Fibroblast of lung (primary cell): Measurements from ENCODE around the gene PPARG. TPM values are rescaled to one million over a fixed set of nuclear protein-coding genes. Genes with fewer than 3 reads are reported as not detected.

ENCODE experiments used
- DNase-seq, 2 donors: peaks; one replicate each; pipeline versions ENCODE4 v3.0.0 to v3.0.0-alpha.2; 2010; ENCODE audit warnings: low read depth in 2 of 2
- H2AFZ ChIP-seq: 2 replicates; pipeline ENCODE4 v1.5.1; 2012; ENCODE audit warnings: low read length, control low read depth, inconsistent platforms
- H3K27ac ChIP-seq: 2 replicates; pipeline ENCODE4 v1.5.1; 2011; ENCODE audit warnings: low read length, control low read depth; ENCODE audit not compliant: insufficient read depth
- H3K27me3 ChIP-seq: 2 replicates; pipeline ENCODE4 v1.5.1; 2011; ENCODE audit warnings: mild to moderate bottlenecking, low read length; ENCODE audit not compliant: control insufficient read depth, insufficient read depth
- H3K36me3 ChIP-seq: 2 replicates; pipeline ENCODE4 v1.5.1; 2011; ENCODE audit warnings: low read length; ENCODE audit not compliant: control insufficient read depth, insufficient read depth
- H3K4me1 ChIP-seq: 2 replicates; pipeline ENCODE4 v1.5.1; 2011; ENCODE audit warnings: low read length; ENCODE audit not compliant: control insufficient read depth, insufficient read depth; ENCODE audit errors: extremely low read depth
- H3K4me2 ChIP-seq: 2 replicates; pipeline ENCODE4 v1.5.1; 2011; ENCODE audit warnings: low read length, control low read depth; ENCODE audit not compliant: insufficient read depth; ENCODE audit errors: extremely low read depth
- H3K4me3 ChIP-seq, 4 experiments: fragments of 200-600 bp in 1 of 4; sonication (generic) in 1 of 4; replicated peaks in 1 of 4; 2 replicates each; pipeline ENCODE4 v1.5.1; 2011 to 2016; ENCODE audit warnings: low read length in 4 of 4, low read depth in 3 of 4, mild to moderate bottlenecking in 3 of 4, control low read depth in 2 of 4, inconsistent platforms in 1 of 4, mixed read lengths in 1 of 4; ENCODE audit not compliant: insufficient read depth in 1 of 4; ENCODE audit errors: control extremely low read depth in 1 of 4
- H3K79me2 ChIP-seq: 2 replicates; pipeline ENCODE4 v1.5.1; 2012; ENCODE audit warnings: mild to moderate bottlenecking, low read length, inconsistent platforms; ENCODE audit not compliant: control insufficient read depth, insufficient read depth
- H3K9ac ChIP-seq: 2 replicates; pipeline ENCODE4 v1.5.1; 2011; ENCODE audit warnings: mild to moderate bottlenecking, low read length, control low read depth; ENCODE audit not compliant: insufficient read depth
- H3K9me3 ChIP-seq: 2 replicates; pipeline ENCODE4 v1.5.1; 2012; ENCODE audit warnings: low read depth, low read length; ENCODE audit not compliant: control insufficient read depth, insufficient read depth
- H4K20me1 ChIP-seq: 2 replicates; pipeline ENCODE4 v1.5.1; 2011; ENCODE audit warnings: low read length; ENCODE audit not compliant: control insufficient read depth, insufficient read depth; ENCODE audit errors: extremely low read depth
- EZH2 ChIP-seq: IDR thresholded peaks from 2 replicates; pipeline ENCODE4 v1.5.1; 2012; ENCODE audit warnings: low read length, control low read depth, mild to moderate bottlenecking; ENCODE audit errors: missing control alignments
- polyA plus RNA-seq, 2 donors: library from polyadenylated mRNA; depleted of rRNA in 1 of 2; stranded (reverse) in 1 of 2; unstranded in 1 of 2; fragments of >200 nt; gene quantifications; 2 replicates each; pipeline ENCODE4 v1.2.1, GENCODE V29; 2011 to 2012; ENCODE audit warnings: missing spikeins in 1 of 2
- total RNA-seq: library from RNA; depleted of rRNA; stranded (reverse); fragments of >200 nt; gene quantifications from 2 replicates; pipeline ENCODE4 v1.2.1, GENCODE V29; 2014
- TF ChIP-seq, protein P1 (sequence below), 2 donors: IDR thresholded peaks in 1 of 2; conservative IDR thresholded peaks in 1 of 2; 1 replicate in 1 of 2; 2 replicates in 1 of 2; pipeline ENCODE4 v1.5.1; 2011 to 2012; ENCODE audit warnings: low read length in 2 of 2, control low read depth in 1 of 2, inconsistent platforms in 1 of 2, low read depth in 1 of 2, mild to moderate bottlenecking in 1 of 2

Gene PPARG
- total and polyA plus RNA-seq, 2 donors (not counting 1 experiment from before 2014, with no cell fraction given), result 32.8 to 42.8 TPM

- H2AFZ ChIP-seq, result no peak overlapping the region
These were observed 111.8 kb downstream of the PPARG start for GRCh38 chr3:12400616-12401194.

DNA sequence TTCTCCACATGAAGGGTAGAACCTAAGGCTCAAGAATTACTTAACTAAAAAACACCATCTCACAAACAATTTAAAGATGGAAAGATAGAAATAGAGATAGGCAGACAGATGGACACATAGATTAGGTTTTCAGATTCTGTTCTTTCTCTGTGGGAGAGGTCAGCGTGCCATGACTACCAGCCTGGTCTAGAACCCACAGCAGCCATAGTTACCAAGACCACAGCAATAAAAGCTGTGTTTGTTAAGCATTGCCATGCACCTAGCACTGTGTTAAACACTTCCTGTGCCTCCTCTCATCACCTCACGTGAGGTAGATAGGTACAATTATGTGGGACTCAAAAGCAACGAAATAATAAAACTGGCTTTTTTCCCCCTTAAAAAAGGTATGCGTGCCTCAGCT is 112.3 kb downstream of the PPARG start:
- Histone ChIP-seq H3K27me3 (no peaks in the 10 kb centered on the region), H4K20me1 (no peaks in the 10 kb centered on the region), H3K36me3 (no peaks in the 10 kb centered on the region), H3K9me3 (no peaks in the 10 kb centered on the region), H3K79me2 (no peaks in the 10 kb centered on the region), H3K4me3 (no peak overlapping the region), H3K27ac (no peak overlapping the region), H3K4me2 (no peak overlapping the region), H2AFZ (no peak overlapping the region), H3K9ac (no peak overlapping the region), H3K4me1 (peaks cover 5% of the 10 kb centered on the region)
- no peak for DNase-seq
- no peak for TF ChIP-seq EZH2
- TF ChIP-seq, protein P1, sequence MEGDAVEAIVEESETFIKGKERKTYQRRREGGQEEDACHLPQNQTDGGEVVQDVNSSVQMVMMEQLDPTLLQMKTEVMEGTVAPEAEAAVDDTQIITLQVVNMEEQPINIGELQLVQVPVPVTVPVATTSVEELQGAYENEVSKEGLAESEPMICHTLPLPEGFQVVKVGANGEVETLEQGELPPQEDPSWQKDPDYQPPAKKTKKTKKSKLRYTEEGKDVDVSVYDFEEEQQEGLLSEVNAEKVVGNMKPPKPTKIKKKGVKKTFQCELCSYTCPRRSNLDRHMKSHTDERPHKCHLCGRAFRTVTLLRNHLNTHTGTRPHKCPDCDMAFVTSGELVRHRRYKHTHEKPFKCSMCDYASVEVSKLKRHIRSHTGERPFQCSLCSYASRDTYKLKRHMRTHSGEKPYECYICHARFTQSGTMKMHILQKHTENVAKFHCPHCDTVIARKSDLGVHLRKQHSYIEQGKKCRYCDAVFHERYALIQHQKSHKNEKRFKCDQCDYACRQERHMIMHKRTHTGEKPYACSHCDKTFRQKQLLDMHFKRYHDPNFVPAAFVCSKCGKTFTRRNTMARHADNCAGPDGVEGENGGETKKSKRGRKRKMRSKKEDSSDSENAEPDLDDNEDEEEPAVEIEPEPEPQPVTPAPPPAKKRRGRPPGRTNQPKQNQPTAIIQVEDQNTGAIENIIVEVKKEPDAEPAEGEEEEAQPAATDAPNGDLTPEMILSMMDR (conservative IDR thresholded peaks at IDR 0.05 in 1 of 2, IDR thresholded peaks at IDR 0.05 in 1 of 2; ENCODE audit: low read depth in 1 of 2, low read length in 2 of 2), result no peak

More at GRCh38 chr3:12400616-12401194, 111.8 kb downstream of the PPARG start:
- no peaks in the 10 kb centered on the region for H3K27me3 ChIP-seq
- no peaks in the 10 kb centered on the region for H3K9me3 ChIP-seq
- H3K9ac ChIP-seq, result no peak overlapping the region
- TF ChIP-seq, protein P1 (conservative IDR thresholded peaks at IDR 0.05 in 1 of 2, IDR thresholded peaks at IDR 0.05 in 1 of 2; ENCODE audit: low read depth in 1 of 2, low read length in 2 of 2), result no peak
- TF ChIP-seq EZH2, result no peak
- H3K36me3 ChIP-seq, result no peaks in the 10 kb centered on the region
- H3K79me2 ChIP-seq, result no peaks in the 10 kb centered on the region
- peaks cover 5% of the 10 kb centered on the region for H3K4me1 ChIP-seq
- no peak overlapping the region for H3K4me3 ChIP-seq
- H3K27ac ChIP-seq, result no peak overlapping the region
- H3K4me2 ChIP-seq, result peak overlapping the region; percentile 13
- peak; percentile 86 to 91 for DNase-seq
- H4K20me1 ChIP-seq, result no peaks in the 10 kb centered on the region

GRCh38 chr3:12405432-12406272 is 116.8 kb downstream of the PPARG start:
- Histone ChIP-seq H4K20me1 (no peaks in the 10 kb centered on the region), H2AFZ (no peak overlapping the region), H3K36me3 (no peaks in the 10 kb centered on the region), H3K9ac (no peak overlapping the region), H3K27me3 (no peaks in the 10 kb centered on the region), H3K27ac (peak overlapping the region; percentile 26), H3K4me2 (peak overlapping the region; percentile 26), H3K79me2 (no peaks in the 10 kb centered on the region), H3K4me1 (peaks cover 3% of the 10 kb centered on the region), H3K9me3 (no peaks in the 10 kb centered on the region), H3K4me3 (no peak overlapping the region)
- TF ChIP-seq, protein P1 (conservative IDR thresholded peaks at IDR 0.05 in 1 of 2, IDR thresholded peaks at IDR 0.05 in 1 of 2; ENCODE audit: low read depth in 1 of 2, low read length in 2 of 2), result no peak
- no peak for TF ChIP-seq EZH2
- DNase-seq, result peak; percentile 97 to 99
